HG02938 (cell line): ENCODE measurements around the gene CPE.

ENCODE experiments used
- ATAC-seq: cut with Tn5 transposase; IDR thresholded peaks from one replicate; pipeline ENCODE4 v1.9.1; 2021; ENCODE audit warnings: mild to moderate bottlenecking, moderate library complexity; ENCODE audit not compliant: unreplicated experiment

Gene CPE

DNA sequence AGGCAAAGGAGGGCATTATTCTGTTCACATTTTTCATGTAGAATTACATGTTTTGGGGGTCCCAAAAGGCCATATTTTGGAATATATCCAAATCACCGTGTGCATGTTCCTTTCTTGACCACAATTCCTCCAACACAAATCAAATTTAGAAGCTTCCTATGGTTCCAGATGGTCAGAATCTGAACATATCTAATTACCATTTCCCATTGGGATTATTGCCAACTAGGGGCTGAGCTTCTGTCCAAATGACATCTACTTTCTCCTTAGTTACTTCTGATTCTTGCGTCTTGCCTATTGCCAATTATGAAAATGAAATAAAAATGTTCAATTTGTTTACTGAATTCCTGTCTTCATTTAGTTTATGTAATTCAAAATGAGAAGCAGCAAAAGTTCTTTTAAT, 163.7 kb downstream of the CPE start:
- ATAC-seq = no peak
